PC-9 (cell line): ENCODE measurements around the gene MYH15. TPM values are rescaled to one million over a fixed set of nuclear protein-coding genes. Genes with fewer than 3 reads are reported as not detected.

Experiments
- BruUV-seq: library from RNA; stranded (reverse); fragments of 400-500 nt; replicated peaks from 2 replicates; lab custom pipeline; 2021; lab: Mats Ljungman, UMichigan
- CTCF ChIA-PET: fragments of 300-600 bp; sonication (Branson Sonifier 250); formaldehyde crosslinking; loops from one replicate; lab custom pipeline; 2022; ENCODE audit warnings: antibody characterized with exemption; lab: Charles Lee
- POLR2A ChIA-PET: fragments of 300-600 bp; sonication (Branson Sonifier 250); formaldehyde crosslinking; loops from one replicate; lab custom pipeline; 2022; ENCODE audit warnings: antibody characterized with exemption; ENCODE audit not compliant: unreplicated experiment; lab: Charles Lee
- DNase-seq, 2 experiments: peaks; one replicate each; pipeline versions ENCODE4 v3.0.0 to v3.0.0-alpha.2; 2015 to 2022; ENCODE audit warnings: mixed read lengths in 1 of 2
- H2AFZ ChIP-seq: fragments of 200-600 bp; sonication (generic); 2 replicates; pipeline ENCODE4 v1.8.1; 2017; ENCODE audit warnings: antibody characterized with exemption
- H3F3A ChIP-seq: fragments of 200-600 bp; sonication (generic); 2 replicates; pipeline ENCODE4 v1.8.1; 2017; ENCODE audit warnings: antibody characterized with exemption, mild to moderate bottlenecking, low read depth; ENCODE audit not compliant: insufficient read depth
- H3K27ac ChIP-seq: fragments of 200-600 bp; sonication (generic); 2 replicates; pipeline ENCODE4 v1.6.1; 2016; ENCODE audit warnings: mixed run types
- H3K27me3 ChIP-seq: fragments of 200-600 bp; sonication (generic); 2 replicates; pipeline ENCODE4 v1.6.1; 2016; ENCODE audit warnings: low read depth, mixed run types; ENCODE audit not compliant: insufficient read depth
- H3K36me3 ChIP-seq: fragments of 200-600 bp; sonication (generic); 2 replicates; pipeline ENCODE4 v1.6.1; 2016; ENCODE audit warnings: low read depth, mixed run types
- H3K4me1 ChIP-seq: fragments of 200-600 bp; sonication (generic); replicated peaks from 2 replicates; pipeline ENCODE4 v1.6.1; 2016; ENCODE audit warnings: mixed run types; ENCODE audit not compliant: insufficient read depth
- H3K4me2 ChIP-seq: fragments of 200-600 bp; sonication (generic); 2 replicates; pipeline ENCODE4 v1.6.1; 2017; ENCODE audit warnings: mixed run types
- H3K4me3 ChIP-seq: fragments of 200-600 bp; sonication (generic); 2 replicates; pipeline ENCODE4 v1.6.1; 2016; ENCODE audit warnings: mixed run types
- H3K79me2 ChIP-seq: fragments of 200-600 bp; sonication (generic); 2 replicates; pipeline ENCODE4 v1.6.1; 2017; ENCODE audit warnings: low read depth, mixed run types
- H3K9me2 ChIP-seq: fragments of 200-600 bp; sonication (generic); 2 replicates; pipeline ENCODE4 v1.8.1; 2017; ENCODE audit warnings: mild to moderate bottlenecking; ENCODE audit not compliant: insufficient read depth
- H3K9me3 ChIP-seq: fragments of 200-600 bp; sonication (generic); 2 replicates; pipeline ENCODE4 v1.8.1; 2016; ENCODE audit warnings: low read depth; ENCODE audit not compliant: insufficient read depth
- H4K20me1 ChIP-seq: fragments of 200-600 bp; sonication (generic); 2 replicates; pipeline ENCODE4 v1.8.1; 2017; ENCODE audit not compliant: insufficient read depth
- CTCF ChIP-seq: fragments of 200-600 bp; sonication (generic); conservative IDR thresholded peaks from 2 replicates; pipeline ENCODE4 v1.6.1; 2017; ENCODE audit warnings: mixed run types, antibody characterized with exemption, mild to moderate bottlenecking, moderate library complexity
- EZH2 ChIP-seq: fragments of 200-600 bp; sonication (generic); IDR thresholded peaks from 2 replicates; pipeline ENCODE4 v1.8.0; 2017; ENCODE audit warnings: antibody characterized with exemption, low read depth
- intact Hi-C: fragments of 100-400 bp; cut with micrococcal nuclease; formaldehyde crosslinking; loops from one replicate; pipeline ENCODE4 v1.10.0; 2022; ENCODE audit not compliant: unreplicated experiment
- total RNA-seq: library from RNA; stranded (reverse); gene quantifications from 2 replicates; pipeline ENCODE4 v1.2.3, GENCODE V29; 2021

MYH15 gene
- total RNA-seq, 1 experiment from 2014 or later: 2.3 TPM

- Histone ChIP-seq H3F3A (peaks cover 32% of the 10 kb centered on the region), H3K27ac (no peak overlapping the region), H3K4me3 (no peak overlapping the region), H4K20me1 (no peaks in the 10 kb centered on the region), H3K4me2 (no peak overlapping the region), H3K79me2 (no peaks in the 10 kb centered on the region), H2AFZ (no peak overlapping the region), H3K4me1 (peaks cover 48% of the 10 kb centered on the region), H3K9me2 (no peaks in the 10 kb centered on the region), H3K27me3 (no peaks in the 10 kb centered on the region), H3K9me3 (0 out of 2 replicates have a peak, but pooled peaks cover 9% of the 10 kb centered on the region), H3K36me3 (no peaks in the 10 kb centered on the region)
- POLR2A ChIA-PET: no interaction called here
- BruUV-seq: no TSS peak
- no peak for DNase-seq
- CTCF ChIA-PET: no interaction called here
- intact Hi-C loops: no loop called here
- TF ChIP-seq EZH2 (no peak), CTCF (no peak)
These were observed 41.8 kb downstream of the MYH15 start for GRCh38 chr3:108468577-108468976.

GRCh38 chr3:108462899-108463298 lies 47.5 kb downstream of the MYH15 start:
- Histone ChIP-seq H2AFZ (no peak overlapping the region), H3K4me2 (no peak overlapping the region), H3K27ac (no peak overlapping the region), H3K36me3 (no peaks in the 10 kb centered on the region), H3F3A (0 out of 2 replicates have a peak, but pooled peaks cover 4% of the 10 kb centered on the region), H3K4me3 (no peak overlapping the region), H3K9me2 (no peaks in the 10 kb centered on the region), H3K4me1 (no peaks in the 10 kb centered on the region), H3K27me3 (no peaks in the 10 kb centered on the region), H3K79me2 (no peaks in the 10 kb centered on the region), H3K9me3 (no peaks in the 10 kb centered on the region), H4K20me1 (no peaks in the 10 kb centered on the region)
- ChIA-PET POLR2A (no interaction called here), CTCF (no interaction called here)
- no peak for TF ChIP-seq EZH2
- no peak for TF ChIP-seq CTCF
- BruUV-seq: no TSS peak
- DNase-seq: no peak
- intact Hi-C loops: no loop called here

GRCh38 chr3:108461661-108462111 lies 48.7 kb downstream of the MYH15 start:
- BruUV-seq: no TSS peak
- no peak overlapping the region for H2AFZ ChIP-seq
- 0 out of 2 replicates have a peak, but pooled peaks cover under 1% of the 10 kb centered on the region for H3F3A ChIP-seq
- TF ChIP-seq CTCF (no peak), EZH2 (no peak)
- H3K9me2 ChIP-seq: no peaks in the 10 kb centered on the region
- no peaks in the 10 kb centered on the region for H4K20me1 ChIP-seq
- H3K27ac ChIP-seq: no peak overlapping the region
- H3K27me3 ChIP-seq: no peaks in the 10 kb centered on the region
- H3K36me3 ChIP-seq: no peaks in the 10 kb centered on the region
- H3K4me1 ChIP-seq: no peaks in the 10 kb centered on the region
- H3K4me3 ChIP-seq: no peak overlapping the region
- ChIA-PET POLR2A (no interaction called here), CTCF (no interaction called here)
- no peaks in the 10 kb centered on the region for H3K79me2 ChIP-seq
- DNase-seq: no peak
- intact Hi-C loops: no loop called here
- no peak overlapping the region for H3K4me2 ChIP-seq
- H3K9me3 ChIP-seq: no peaks in the 10 kb centered on the region
